Endodermal cell (in vitro differentiated cells): ENCODE measurements around the gene MOSPD2. TPM values are rescaled to one million over a fixed set of nuclear protein-coding genes. Genes with fewer than 3 reads are reported as not detected.

Experiments
- DNase-seq: peaks from one replicate; pipeline ENCODE4 v3.0.0-alpha.2; 2017
- H3K27ac ChIP-seq: 2 replicates; pipeline ENCODE4 v1.5.1; 2013; ENCODE audit warnings: mild to moderate bottlenecking, low read depth, low read length, moderate library complexity
- H3K27me3 ChIP-seq: 2 replicates; pipeline ENCODE4 v1.6.1; 2013; ENCODE audit warnings: mild to moderate bottlenecking, low read length, moderate library complexity; ENCODE audit not compliant: insufficient read depth, control insufficient read depth, poor library complexity, severe bottlenecking
- H3K36me3 ChIP-seq: 2 replicates; pipeline ENCODE4 v1.7.0; 2013; ENCODE audit warnings: mild to moderate bottlenecking, low read length, moderate library complexity; ENCODE audit not compliant: control insufficient read depth, insufficient read depth
- H3K4me1 ChIP-seq: one replicate; pipeline ENCODE4 v1.7.0; 2013; ENCODE audit warnings: low read length; ENCODE audit not compliant: control insufficient read depth, insufficient read depth
- H3K4me3 ChIP-seq: 2 replicates; pipeline ENCODE4 v1.5.1; 2013; ENCODE audit warnings: mild to moderate bottlenecking, low read length, moderate library complexity
- H3K9ac ChIP-seq: 2 replicates; pipeline ENCODE4 v1.6.1; 2013; ENCODE audit warnings: mild to moderate bottlenecking, low read length, moderate library complexity; ENCODE audit not compliant: poor library complexity, severe bottlenecking; ENCODE audit errors: extremely low read depth
- H3K9me3 ChIP-seq: 2 replicates; pipeline ENCODE4 v1.6.1; 2013; ENCODE audit warnings: mild to moderate bottlenecking, low read length, moderate library complexity; ENCODE audit not compliant: control insufficient read depth
- H3K27ac Mint-ChIP-seq: 2 replicates; pipeline ENCODE4 v1.8.0; 2020; ENCODE audit warnings: mixed read lengths
- H3K27me3 Mint-ChIP-seq: 2 replicates; pipeline ENCODE4 v1.8.0; 2021; ENCODE audit warnings: mild to moderate bottlenecking, mixed read lengths; ENCODE audit not compliant: insufficient read depth
- H3K36me3 Mint-ChIP-seq: 2 replicates; pipeline ENCODE4 v1.8.0; 2020; ENCODE audit warnings: low read depth, mixed read lengths
- H3K4me1 Mint-ChIP-seq: 2 replicates; pipeline ENCODE4 v1.8.0; 2020; ENCODE audit warnings: mixed read lengths
- H3K4me3 Mint-ChIP-seq: 2 replicates; pipeline ENCODE4 v1.8.0; 2020; ENCODE audit warnings: mild to moderate bottlenecking, moderate library complexity, mixed read lengths
- H3K9me3 Mint-ChIP-seq: 2 replicates; pipeline ENCODE4 v1.8.0; 2020; ENCODE audit warnings: mild to moderate bottlenecking, mixed read lengths
- CTCF ChIP-seq: fragments of 200-600 bp; sonication (generic); conservative IDR thresholded peaks from 2 replicates; pipeline ENCODE4 v1.5.0; 2021; ENCODE audit warnings: antibody characterized with exemption, mild to moderate bottlenecking
- WGBS, 2 experiments: methylation state at CpG; one replicate each; pipeline versions ENCODE4 v1.1.5 to v1.1.7; 2013; ENCODE audit warnings: missing lambda C conversion rate in 2 of 2, mixed read lengths in 1 of 2; ENCODE audit not compliant: insufficient coverage in 1 of 2, insufficient read length in 1 of 2; 5-methylcytosine and 5-hydroxymethylcytosine counted together
- total RNA-seq, 2 donors: library from RNA; stranded (reverse); fragmentation: NEBNext Ultra II Directional in 1 of 2; extraction: Animal tissue kit (Norgen Biotek cat#: 25700) in 1 of 2; gene quantifications; 2 replicates in 1 of 2; 3 replicates in 1 of 2; pipeline ENCODE4 v1.2.1, GENCODE V29; 2021

Gene MOSPD2
- total RNA-seq, 2 donors from 2014 or later: 10.8 to 17.6 TPM

- no peaks in the 10 kb centered on the region for H3K4me1 ChIP-seq
- no peak for TF ChIP-seq CTCF
- H3K4me1 Mint-ChIP-seq: no peaks in the 10 kb centered on the region
- no peaks in the 10 kb centered on the region for H3K27me3 ChIP-seq
- peaks cover 17% of the 10 kb centered on the region for H3K36me3 Mint-ChIP-seq
- H3K9ac ChIP-seq: no peak overlapping the region
- no peaks in the 10 kb centered on the region for H3K27me3 Mint-ChIP-seq
- H3K36me3 ChIP-seq: no peaks in the 10 kb centered on the region
- H3K9me3 Mint-ChIP-seq: peaks cover 57% of the 10 kb centered on the region
- no peak overlapping the region for H3K27ac Mint-ChIP-seq
- peak overlapping the region; percentile 49 for H3K4me3 ChIP-seq
- H3K27ac ChIP-seq: no peak overlapping the region
- no peak for DNase-seq
- 92% methylated on average over 2 of the region's 2 CpGs; no CpG with 5 or more reads in 1 of the 2 experiments for WGBS, 2 experiments
- no peak overlapping the region for H3K4me3 Mint-ChIP-seq
- peaks cover 17% of the 10 kb centered on the region for H3K9me3 ChIP-seq
These were observed 43.6 kb upstream of the MOSPD2 start for GRCh38 chrX:14829643-14830042.

- 69% methylated on average over 2 of the region's 2 CpGs; no CpG with 5 or more reads in 1 of the 2 experiments for WGBS, 2 experiments
- Histone ChIP-seq H3K27me3 (no peaks in the 10 kb centered on the region), H3K9ac (no peak overlapping the region), H3K4me3 (no peak overlapping the region), H3K4me1 (no peaks in the 10 kb centered on the region), H3K27ac (no peak overlapping the region), H3K9me3 (peaks cover 17% of the 10 kb centered on the region), H3K36me3 (peaks cover 12% of the 10 kb centered on the region)
- Mint-ChIP-seq H3K9me3 (peaks cover 68% of the 10 kb centered on the region), H3K27ac (no peak overlapping the region), H3K27me3 (no peaks in the 10 kb centered on the region), H3K4me3 (no peak overlapping the region), H3K36me3 (peaks cover 32% of the 10 kb centered on the region), H3K4me1 (no peaks in the 10 kb centered on the region)
- TF ChIP-seq CTCF: no peak
- DNase-seq: no peak
These were observed 41.1 kb upstream of the MOSPD2 start for GRCh38 chrX:14832151-14832550.

- no peaks in the 10 kb centered on the region for H3K27me3 Mint-ChIP-seq
- no peak overlapping the region for H3K4me3 Mint-ChIP-seq
- peaks cover 32% of the 10 kb centered on the region for H3K36me3 Mint-ChIP-seq
- H3K4me1 Mint-ChIP-seq: no peaks in the 10 kb centered on the region
- Histone ChIP-seq H3K36me3 (peaks cover 12% of the 10 kb centered on the region), H3K9ac (no peak overlapping the region), H3K4me1 (no peaks in the 10 kb centered on the region), H3K27ac (no peak overlapping the region), H3K4me3 (no peak overlapping the region), H3K9me3 (peaks cover 17% of the 10 kb centered on the region), H3K27me3 (no peaks in the 10 kb centered on the region)
- H3K9me3 Mint-ChIP-seq: peaks cover 65% of the 10 kb centered on the region
- no peak overlapping the region for H3K27ac Mint-ChIP-seq
- no peak for TF ChIP-seq CTCF
- DNase-seq: no peak
These were observed 40.6 kb upstream of the MOSPD2 start for GRCh38 chrX:14832586-14832985.
